ENCODE results near the gene CAPN5. TPM values are rescaled to one million over a fixed set of nuclear protein-coding genes. Genes with fewer than 3 reads are reported as not detected.
"Not testable (repeated sequence)": the region's sequence is repeated elsewhere in the genome, so short reads cannot be mapped to it uniquely, and the experiment has no call there.

The CAPN5 gene
- total RNA-seq, 1 donor from 2014 or later: 7.9 TPM

DNA sequence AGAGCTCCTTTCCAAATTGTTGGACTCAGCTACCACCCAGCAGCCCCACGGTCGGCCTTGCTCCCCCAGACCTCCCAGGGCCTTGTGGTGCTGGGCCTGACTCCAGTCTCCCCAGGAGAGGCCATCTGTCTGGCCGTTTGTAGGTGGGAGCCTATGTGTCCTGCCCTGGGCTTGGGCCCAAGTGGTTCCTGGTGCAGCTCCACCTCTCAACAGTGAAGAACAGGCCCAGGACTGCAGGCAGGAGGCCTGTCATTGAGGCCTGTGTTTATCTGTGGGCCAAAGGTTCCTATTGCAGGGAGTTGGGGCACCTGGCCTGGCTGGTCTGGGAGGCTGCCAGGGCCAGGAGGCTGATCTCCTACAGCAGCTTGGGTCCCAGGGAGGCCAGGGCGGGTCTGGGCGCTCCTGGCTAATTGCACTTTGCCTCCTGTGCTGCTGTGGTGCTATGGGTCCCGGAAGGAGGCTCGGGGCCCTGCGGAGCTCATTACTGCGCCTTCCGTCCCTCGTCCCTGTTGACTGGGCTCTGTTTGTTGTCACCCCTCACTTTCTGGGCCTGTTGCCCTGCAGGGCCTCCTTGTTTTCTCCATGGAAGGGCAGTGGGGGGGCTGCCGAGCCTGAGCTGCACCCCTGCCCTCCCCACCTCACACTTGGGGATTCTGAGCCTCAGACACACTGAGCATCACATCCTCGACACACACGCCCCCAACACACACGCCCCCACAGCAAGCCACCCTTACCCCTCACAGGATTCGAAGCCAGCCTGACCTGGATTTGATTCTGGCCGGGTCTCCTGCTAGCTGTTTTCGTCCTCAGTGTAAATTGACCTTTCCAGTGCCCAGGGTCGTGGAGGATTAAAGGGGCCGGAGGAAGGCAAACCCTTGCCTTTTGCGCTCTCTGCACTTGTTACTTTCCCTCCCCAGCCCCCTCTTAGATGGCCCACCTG lies 29.1 kb downstream of the CAPN5 start:
- Histone ChIP-seq H3K36me3 (no peaks in the 10 kb centered on the region), H3K4me1 (no peaks in the 10 kb centered on the region), H3K4me3 (no peak overlapping the region), H3K27me3 (no peaks in the 10 kb centered on the region), H3K27ac (no peak overlapping the region), H3K9me3 (no peaks in the 10 kb centered on the region)
- DNase-seq (ENCODE audit: low spot score in 2 of 2): no peak
- TF ChIP-seq, protein P1, sequence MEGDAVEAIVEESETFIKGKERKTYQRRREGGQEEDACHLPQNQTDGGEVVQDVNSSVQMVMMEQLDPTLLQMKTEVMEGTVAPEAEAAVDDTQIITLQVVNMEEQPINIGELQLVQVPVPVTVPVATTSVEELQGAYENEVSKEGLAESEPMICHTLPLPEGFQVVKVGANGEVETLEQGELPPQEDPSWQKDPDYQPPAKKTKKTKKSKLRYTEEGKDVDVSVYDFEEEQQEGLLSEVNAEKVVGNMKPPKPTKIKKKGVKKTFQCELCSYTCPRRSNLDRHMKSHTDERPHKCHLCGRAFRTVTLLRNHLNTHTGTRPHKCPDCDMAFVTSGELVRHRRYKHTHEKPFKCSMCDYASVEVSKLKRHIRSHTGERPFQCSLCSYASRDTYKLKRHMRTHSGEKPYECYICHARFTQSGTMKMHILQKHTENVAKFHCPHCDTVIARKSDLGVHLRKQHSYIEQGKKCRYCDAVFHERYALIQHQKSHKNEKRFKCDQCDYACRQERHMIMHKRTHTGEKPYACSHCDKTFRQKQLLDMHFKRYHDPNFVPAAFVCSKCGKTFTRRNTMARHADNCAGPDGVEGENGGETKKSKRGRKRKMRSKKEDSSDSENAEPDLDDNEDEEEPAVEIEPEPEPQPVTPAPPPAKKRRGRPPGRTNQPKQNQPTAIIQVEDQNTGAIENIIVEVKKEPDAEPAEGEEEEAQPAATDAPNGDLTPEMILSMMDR (IDR thresholded peaks at IDR 0.05): no peak
- intact Hi-C loops (cut with DNase I): no loop called here

DNA sequence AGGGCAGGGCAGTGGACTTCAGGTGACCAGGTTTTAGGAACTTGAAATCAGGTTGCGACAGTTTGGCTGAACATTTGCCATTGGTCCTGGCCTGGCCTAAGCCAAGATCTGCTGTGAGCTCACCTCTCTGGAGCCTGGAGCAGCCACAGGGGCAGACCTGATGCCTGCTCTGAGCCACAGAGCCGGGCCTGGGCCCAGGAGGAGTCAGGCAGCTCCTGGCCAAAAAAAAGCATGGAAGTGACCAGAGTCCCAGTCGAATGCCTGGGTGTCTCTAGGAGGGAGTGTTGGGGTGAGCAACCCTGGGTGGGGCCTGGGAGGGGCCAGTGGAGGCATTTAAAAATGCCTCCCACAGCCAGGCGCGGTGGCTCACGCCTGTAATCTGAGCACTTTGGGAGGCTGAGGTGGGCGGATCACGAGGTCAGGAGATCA lies 29.8 kb downstream of the CAPN5 start:
- Histone ChIP-seq H3K4me3 (no peak overlapping the region), H3K4me1 (no peaks in the 10 kb centered on the region), H3K27ac (no peak overlapping the region), H3K27me3 (no peaks in the 10 kb centered on the region), H3K36me3 (no peaks in the 10 kb centered on the region), H3K9me3 (no peaks in the 10 kb centered on the region)
- no peak for DNase-seq (ENCODE audit: low spot score in 2 of 2)
- intact Hi-C loops (cut with DNase I): no loop called here
- TF ChIP-seq, protein P1 (IDR thresholded peaks at IDR 0.05): no peak

DNA sequence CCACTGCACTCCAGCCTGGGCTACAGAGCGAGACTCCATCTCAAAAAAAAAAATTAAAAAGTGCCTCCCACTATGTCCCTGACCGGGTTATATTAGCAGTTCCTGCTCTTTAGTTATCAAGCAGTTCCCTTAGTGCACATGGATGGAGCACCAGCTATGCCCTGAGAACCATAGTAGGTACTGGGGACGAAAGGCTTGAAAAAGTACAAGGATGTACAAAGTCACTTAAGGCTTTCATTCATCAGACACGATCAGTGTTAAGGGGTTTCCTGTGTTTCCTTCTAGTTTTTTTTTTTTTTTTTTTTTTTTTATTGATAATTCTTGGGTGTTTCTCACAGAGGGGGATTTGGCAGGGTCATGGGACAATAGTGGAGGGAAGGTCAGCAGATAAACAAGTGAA lies 30.4 kb downstream of the CAPN5 start:
- H3K4me1 ChIP-seq; H3K27me3 ChIP-seq; H3K27ac ChIP-seq; DNase-seq (ENCODE audit: low spot score in 2 of 2); intact Hi-C loops (cut with DNase I); H3K9me3 ChIP-seq; H3K4me3 ChIP-seq; H3K36me3 ChIP-seq: not testable (repeated sequence)

DNA sequence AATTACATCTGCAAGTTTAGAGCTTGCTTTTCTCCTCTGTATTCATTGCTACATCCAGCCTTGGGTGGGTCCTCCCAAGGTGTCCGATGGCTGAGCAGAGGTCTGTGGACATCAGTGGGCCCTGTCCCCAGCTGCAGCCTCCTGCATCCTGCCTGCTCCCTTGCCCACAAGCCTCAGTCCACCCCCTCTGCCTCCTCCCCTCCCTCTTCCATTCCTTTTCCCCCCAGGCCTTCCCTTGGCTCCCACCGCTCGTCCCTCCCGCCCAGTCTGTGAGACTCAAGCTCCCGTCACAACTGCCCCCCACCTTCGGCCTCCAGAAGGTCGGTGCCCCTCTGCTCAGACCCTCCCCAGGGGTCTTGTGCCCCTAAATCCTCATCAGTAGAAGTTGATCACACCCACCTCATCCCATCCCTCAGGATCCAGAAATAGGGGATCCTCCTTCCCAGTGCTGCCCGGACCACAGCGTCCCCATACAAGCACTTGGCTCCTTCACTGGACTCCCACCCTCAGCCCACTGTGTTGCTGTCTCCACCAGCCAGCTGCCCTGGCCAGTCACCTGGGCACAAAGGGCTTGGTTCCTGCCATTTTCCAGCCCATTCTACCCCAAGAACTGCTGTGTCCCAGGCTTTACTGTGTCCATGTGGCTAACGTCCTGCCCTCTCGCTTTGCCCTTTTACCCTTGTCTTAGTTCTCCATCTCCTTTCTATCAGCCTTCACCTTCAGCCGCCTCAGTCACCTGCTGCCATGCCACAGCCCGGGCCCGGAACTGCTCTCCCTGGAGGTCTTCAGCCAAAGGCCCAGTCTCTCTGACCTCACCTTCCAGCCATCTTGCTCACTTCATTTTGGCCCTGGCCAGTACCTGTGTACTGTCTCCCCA lies 33.6 kb downstream of the CAPN5 start:
- no peaks in the 10 kb centered on the region for H3K27me3 ChIP-seq
- no peaks in the 10 kb centered on the region for H3K9me3 ChIP-seq
- no peaks in the 10 kb centered on the region for H3K4me1 ChIP-seq
- peaks cover 0 to 5% of the 10 kb centered on the region in 2 donors for H3K36me3 ChIP-seq
- no peak for DNase-seq (ENCODE audit: low spot score in 2 of 2)
- no peak overlapping the region for H3K27ac ChIP-seq
- H3K4me3 ChIP-seq: no peak overlapping the region
- intact Hi-C loops (cut with DNase I): no loop called here
- TF ChIP-seq, protein P1 (IDR thresholded peaks at IDR 0.05): no peak

DNA sequence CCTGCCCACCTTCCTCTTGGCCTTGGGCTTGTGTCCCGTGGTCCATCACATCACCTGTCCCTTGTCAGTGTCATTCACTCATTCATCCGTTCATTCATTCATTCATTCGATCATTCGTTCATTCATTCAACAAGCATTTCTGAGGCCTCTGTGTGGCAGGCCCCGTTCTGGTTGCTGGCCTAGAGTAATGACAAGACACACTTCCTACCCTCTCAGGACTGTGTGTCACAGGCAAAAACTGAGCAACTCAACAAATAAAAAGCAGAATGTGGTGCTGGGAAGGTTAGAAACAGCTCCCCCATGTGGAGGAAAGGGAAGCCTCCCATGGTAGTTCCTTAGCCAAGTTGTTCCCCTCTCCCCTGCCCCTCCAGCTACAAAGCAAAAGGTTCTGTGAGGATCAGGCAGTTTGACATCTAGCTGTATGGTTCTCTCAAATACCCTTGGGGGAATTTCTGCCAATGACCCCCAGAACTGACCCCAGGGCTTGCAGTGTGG lies 34.3 kb downstream of the CAPN5 start:
- TF ChIP-seq, protein P1 (IDR thresholded peaks at IDR 0.05): peak in 1 of 3 experiments; percentile 7
- H3K36me3 ChIP-seq: peaks cover 0 to 5% of the 10 kb centered on the region in 2 donors
- H3K4me3 ChIP-seq: no peak overlapping the region
- DNase-seq (ENCODE audit: low spot score in 2 of 2): no peak
- no peaks in the 10 kb centered on the region for H3K27me3 ChIP-seq
- intact Hi-C loops (cut with DNase I): no loop called here
- H3K4me1 ChIP-seq: peaks cover 0 to under 1% of the 10 kb centered on the region in 2 donors
- no peak overlapping the region for H3K27ac ChIP-seq
- H3K9me3 ChIP-seq: no peaks in the 10 kb centered on the region

Measured in ascending aorta (tissue), 2 donors.